NCI-H774 (cell line): ENCODE results near the gene CRY2.

ENCODE experiments used
- DNase-seq: peaks from one replicate; lab custom pipeline; 2025; lab: John Stamatoyannopoulos, UW

Gene CRY2

GRCh38 chr11:45930951-45931570 is 83.8 kb downstream of the CRY2 start:
- no peak for DNase-seq

- no peak for DNase-seq
Measured at GRCh38 chr11:45931739-45932138, 84.5 kb downstream of the CRY2 start.

GRCh38 chr11:45932217-45932616 is 84.9 kb downstream of the CRY2 start:
- DNase-seq: no peak
